ENCODE measurements around the gene PNPLA2.
A peak's percentile ranks its signal among the peaks of the same experiment; 100 is the strongest.

Gene PNPLA2

DNA sequence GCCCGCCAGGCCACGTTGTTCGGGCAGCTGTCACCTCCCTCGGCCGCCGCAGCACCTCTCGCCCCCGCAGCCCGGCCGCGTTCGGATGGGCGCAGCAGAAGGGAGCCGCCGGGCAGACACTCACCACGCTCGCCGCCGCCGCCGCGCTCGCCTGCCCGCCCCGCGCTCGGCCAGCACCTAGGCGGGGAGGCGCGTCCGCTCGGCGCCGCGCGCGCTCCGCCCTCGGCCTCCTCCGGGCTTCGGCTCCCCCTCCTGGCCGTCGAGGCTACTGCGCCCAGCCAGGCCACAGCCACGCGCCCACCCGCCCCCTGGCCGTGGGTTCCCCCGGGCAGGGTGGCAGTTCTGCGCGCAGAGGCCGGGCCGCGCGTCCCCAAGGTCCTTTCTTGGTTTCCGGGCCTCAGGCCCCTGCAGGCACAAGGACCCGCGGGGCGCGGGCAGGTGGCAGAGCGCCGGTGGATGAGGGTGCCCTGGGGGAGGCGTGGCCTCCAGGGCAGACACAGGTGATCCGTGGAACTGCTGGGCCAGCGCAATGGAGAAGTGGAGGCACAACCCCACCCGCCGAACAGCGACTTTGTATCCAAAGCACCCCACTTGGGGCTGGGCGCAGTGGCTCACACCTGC lies 20.5 kb upstream of the PNPLA2 start, which contains the start of gene SLC25A22:
Gene SLC25A22 (minus strand): TSS at position 189 of the 621 bp plus-strand sequence. CDS start 3,275 bp downstream, outside the sequence.
- DNase-seq (ENCODE audit: low read depth) = no peak

DNA sequence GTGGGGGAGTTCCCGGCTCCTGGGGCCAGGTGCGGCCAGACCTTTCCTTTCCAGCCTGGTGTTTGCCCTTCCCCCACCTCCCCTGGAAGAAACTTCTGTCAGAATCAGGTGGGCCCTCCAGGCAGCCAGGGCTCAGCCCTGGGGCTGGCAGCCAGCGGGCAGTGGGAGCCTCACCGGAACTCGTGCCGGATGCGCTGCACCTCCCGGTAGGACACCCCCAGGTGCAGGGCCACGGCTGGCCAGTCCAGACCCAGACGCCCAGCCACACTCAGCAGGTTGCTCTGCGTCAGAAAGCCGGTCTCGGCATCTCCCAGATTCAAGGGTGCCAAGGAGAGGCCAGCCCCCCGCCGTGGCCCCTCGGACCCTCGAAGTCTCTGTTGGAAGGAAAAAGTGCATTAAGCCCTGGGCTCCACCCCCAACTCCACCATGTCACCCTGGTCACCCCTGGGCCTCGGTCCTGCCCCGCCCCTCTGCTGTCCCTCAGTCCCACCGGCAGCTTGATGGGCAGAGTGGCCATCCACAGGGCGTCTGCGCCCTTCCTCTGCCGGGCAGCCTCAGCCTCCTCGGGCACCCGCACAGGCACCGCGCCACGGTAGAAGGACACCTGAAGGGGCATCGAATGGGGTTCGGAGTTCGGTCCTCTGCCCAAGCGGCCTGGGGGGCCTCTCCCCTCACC lies 18.9 kb upstream of the PNPLA2 start:
- DNase-seq (ENCODE audit: low read depth) = no peak

DNA sequence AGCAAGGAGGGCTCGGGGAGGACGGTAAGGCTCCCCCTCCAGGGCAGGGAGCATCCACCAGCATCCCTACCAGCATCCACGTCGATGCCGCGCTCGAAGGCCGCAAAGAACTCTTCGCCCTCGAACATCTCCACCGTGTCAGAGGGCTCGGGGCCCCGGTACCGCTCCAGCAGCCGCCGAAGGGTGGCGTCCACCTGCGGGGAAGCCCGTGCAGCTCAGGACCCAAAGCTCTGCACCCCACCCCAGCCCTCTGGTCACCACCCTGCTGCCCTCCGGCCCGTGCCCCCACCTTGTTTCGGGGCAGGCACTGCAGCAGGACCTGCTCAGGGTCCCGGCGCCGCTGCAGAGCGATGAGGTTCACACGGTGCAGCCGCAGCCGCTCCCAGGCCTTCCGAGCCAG lies 18.2 kb upstream of the PNPLA2 start:
- DNase-seq (ENCODE audit: low read depth) = no peak

DNA sequence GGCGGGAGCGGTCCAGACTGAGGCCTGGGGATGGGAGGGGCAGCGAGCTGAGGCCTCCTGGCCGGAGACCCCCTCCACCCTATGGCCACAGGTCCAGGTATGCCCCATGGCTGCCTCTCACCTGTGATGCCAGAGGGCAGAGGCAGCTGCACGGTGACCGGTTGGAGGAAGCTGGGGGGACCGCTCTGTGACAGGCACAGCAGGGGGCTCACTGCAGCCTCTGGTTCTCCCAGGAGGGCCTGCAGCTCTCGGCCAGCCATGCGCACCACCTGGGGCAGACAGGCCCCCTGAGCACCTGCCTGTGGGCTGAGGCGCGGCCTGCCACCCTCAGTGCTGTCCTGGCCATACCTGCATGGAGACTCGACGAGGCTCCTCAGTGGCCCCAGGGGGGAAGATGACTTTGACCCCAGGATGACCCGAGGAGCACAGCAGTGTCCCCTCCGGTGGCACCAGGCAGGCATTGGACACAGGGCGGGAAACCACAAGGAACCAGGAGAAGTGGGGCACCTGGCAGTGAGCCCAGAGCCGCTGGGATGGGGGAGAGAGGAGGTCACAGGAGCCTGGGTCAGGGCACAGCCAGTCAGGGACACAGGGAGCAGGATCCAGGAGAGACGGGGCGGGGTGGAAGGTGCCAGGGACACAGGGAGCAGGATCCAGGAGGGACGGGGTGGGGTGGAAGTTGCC lies 17.5 kb upstream of the PNPLA2 start:
- no peak for DNase-seq (ENCODE audit: low read depth)

DNA sequence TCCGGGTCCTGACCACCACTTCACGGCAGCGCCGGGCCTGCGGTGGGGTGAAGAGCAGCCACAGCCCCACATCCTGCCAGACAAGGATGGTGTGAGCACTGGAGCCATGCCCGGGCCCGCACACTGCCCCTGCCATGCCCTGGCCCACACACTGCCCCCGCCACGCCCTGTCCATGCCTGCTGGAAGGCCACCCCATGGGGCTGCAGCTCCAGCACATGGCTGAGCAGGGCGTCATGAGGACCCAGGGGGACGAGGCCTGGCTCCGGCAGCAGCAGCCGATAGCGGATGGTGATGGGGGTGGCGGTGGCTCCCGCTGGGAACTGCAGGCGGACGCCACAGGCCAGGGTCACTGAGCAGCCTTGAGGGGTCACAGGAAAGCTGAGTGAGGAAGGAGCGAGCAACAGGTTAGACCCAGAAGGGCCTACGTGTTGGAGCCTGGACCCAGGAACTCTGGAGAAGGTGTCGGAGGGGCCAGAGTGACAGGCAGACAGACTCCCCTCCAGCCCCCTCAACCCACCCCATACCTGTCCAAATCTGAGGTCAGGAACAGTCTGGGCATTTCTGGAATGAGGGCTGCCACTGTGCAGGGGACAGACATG lies 16.6 kb upstream of the PNPLA2 start:
- DNase-seq (ENCODE audit: low read depth) = no peak

DNA sequence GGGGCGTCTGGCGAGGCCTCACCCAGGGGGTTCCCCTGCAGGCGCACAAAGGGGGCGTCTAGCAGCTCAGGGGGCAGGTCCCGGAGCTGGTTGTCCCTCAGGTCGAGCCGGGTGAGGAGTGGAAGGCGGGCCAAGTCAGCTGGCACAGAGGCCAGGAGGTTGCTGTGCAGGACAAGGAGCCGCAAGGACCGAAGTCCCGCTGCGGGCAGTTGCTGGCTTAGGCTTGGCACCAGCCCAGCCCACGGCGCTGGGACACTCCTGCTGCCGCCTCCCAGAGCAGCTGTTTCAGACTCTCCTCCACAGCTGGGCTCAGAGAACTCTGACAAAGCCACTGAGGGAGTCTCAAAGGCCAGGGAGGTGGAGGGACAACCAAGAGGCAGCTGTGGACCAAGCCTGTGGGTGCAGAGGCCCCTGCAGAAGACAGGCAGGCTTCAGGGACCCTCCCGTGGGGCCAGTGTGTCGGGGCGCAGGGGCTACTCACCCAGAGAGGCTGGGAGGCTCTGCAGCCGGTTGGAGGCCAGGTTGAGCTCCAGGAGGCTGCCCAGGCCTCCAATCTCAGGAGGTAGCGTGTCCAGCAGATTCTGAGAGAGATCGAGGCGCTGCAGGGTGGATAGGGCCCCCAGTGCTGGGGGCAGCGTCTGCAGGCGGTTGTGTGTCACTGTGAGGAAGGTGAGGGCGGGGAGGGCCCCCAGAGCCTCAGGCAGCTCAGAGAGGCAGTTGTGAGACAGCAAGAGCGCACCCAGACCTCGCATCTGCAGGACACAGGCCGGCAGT lies 15.8 kb upstream of the PNPLA2 start:
- no peak for DNase-seq (ENCODE audit: low read depth)

DNA sequence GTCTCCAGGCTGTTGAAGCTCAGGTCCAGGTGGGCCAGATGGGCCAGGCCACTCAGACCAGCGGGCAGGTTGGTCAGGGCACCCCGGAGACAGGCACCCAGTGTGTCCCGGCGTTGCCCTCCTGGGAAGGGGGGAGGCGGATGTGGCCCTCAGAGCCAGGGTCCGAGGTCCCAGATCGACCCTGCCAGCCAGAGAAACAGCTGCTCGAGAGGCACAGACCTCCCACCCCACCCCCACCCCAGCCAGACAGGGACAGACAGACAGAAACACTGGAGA lies 15.3 kb upstream of the PNPLA2 start:
- DNase-seq (ENCODE audit: low read depth) = no peak

DNA sequence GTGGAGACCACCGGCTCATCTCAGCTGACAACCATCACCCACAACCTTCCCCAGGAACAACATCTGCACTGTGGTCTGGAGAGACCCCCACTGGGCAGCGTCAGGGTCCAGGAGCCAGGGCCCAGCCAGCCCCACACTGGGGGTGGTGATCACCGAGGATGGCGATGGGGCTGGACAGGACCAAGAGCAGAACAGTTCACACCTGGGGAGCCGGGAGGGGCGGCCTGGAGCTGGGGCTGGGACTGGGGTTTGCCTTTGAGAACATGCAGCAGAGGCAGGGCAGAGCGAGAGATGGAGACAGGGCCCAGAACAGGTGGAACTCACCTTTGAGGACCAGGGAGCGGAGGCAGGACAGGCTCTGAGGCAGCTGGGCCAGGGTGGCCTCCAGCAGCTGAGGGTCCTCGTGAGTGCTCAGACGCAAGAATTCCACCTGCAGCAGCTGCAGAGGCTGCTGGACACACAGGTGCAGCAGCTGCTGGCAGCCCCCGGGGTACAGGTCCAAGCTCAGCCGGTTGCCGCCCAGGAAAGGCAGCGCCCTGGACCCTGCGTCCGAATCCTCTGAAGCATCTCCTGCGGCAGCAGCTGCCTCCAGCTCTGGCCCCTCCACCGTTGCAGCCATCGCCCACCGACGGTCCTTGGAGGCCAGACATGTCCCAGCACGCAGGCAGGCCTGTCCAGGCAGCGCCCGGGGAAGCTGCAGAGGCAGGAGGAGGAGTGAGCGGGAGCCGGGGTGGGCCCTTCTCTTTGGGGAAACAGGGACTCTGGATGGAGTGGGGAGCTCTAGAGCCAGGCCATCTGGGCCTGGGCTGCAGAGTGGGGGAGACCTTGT lies 14.7 kb upstream of the PNPLA2 start:
- no peak for DNase-seq (ENCODE audit: low read depth)

DNA sequence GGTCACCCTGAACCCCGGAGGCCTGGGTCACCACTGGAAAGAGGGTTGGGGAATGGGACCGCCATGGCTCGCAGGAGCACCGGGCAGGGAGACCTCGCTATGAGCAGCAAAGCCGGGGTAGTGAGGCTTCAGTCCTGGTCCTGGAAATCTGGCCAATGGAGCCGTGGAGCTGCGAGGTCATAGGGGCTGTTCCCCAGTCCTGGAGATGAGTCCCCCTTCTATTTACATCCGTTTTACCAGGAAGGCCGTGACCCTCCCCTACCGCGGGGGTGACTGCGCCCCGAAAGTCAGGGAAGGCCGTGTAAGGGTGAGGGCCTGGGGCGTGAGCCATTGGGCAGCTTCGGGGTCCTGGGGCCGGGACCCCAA lies 14.1 kb upstream of the PNPLA2 start:
- no peak for DNase-seq (ENCODE audit: low read depth)

DNA sequence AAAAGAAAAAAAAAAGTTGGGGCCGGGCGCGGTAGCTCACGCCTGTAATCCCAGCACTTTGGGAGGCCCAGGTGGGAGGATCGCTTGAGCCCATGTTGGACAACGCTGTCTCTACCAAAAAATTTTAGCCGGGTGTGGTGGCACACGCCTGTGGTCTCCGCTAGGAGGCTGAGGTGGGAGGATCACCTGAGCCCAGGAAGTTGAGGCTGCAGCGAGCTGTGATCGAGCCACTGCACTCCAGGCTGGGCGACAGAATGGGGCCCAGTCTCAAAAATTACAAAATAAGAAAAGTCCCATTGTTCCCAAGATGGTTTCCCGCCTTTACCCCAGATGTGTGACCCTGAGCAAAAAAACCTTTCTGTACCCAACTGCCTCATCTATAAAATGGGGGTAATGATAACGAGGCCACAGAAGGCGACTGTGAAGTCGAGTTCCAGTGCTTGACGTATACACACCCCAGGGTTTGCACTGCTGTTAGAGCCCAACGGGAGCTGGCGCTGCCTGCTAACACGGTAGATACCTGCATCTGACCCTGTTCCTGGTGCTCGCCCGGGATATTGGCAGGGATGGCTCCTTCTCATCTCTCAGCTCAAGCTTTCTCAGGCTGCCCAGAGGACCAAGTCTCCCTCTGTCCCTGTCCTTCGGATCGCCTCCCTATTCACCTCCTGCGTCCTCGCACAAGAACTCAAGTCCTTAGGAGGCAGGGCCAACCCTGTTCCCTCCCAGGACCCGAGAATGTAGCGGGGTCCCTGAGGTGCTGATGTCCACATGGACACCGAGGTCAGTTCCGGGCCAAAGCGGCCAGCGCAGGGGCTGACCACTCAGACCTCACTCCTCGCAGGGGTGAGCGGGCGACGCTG lies 10.1 kb upstream of the PNPLA2 start:
- DNase-seq (ENCODE audit: low read depth) = no peak

DNA sequence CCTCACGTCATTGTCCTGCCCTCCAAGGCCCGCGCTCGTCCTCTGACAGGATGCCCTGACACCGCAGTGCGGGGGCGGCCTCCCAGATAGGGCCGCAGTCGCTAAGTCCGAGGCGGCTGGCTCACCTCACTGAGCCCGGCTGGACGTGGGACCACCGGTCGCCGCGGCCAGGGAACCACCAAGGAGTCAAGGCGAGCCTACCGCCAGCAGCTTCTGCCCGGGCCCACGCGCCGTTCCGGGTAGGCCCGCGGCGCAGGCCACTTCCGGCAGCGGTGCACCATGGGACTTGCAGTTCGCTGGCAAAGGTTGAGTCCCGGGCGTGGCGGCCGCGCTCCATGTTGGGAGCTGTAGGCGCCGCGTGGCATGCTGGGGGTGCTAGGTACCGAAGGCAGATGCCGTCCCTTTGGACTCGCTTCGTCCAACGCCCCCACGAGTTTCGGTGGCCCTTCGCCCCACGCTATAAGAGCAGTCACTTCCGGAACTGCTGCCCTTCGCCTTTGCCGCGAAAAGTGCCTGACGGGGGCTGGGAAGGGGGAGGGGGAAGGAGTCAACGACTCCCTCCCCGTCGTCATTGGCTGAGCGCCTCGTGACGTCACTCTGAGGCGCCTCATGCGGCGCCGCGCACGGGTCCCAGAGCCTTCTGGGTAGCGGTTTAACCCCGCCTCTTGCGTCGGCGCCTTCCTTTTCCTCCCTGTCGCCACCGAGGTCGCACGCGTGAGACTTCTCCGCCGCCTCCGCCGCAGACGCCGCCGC lies 9.3 kb upstream of the PNPLA2 start, which contains the start of gene RPLP2:
Gene RPLP2 (plus strand): TSS at position 681 of the 753 bp plus-strand sequence. CDS start 268 bp downstream, outside the sequence.
- DNase-seq (ENCODE audit: low read depth) = peak; percentile 81

DNA sequence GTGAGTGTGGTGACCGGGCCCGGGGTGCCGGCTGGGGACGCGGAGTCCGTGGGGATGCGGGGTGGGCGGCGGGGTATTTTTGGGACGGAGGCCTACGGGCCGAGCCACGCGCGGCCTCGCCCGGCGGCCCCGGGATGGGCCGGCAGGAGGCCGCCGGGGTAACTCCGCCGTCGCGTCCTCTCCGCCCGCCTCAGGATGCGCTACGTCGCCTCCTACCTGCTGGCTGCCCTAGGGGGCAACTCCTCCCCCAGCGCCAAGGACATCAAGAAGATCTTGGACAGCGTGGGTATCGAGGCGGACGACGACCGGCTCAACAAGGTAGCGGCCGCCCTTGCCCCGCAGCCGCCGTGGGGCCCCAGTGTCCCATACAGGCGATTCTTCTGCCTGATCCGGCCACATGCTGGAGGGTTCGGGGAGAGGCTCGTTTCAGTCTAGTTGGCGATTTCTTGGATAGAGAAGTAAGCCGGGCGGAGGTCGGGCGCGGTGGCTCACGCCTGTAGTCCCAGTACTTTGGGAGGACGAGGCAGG lies 8.6 kb upstream of the PNPLA2 start:
- DNase-seq (ENCODE audit: low read depth) = no peak

DNA sequence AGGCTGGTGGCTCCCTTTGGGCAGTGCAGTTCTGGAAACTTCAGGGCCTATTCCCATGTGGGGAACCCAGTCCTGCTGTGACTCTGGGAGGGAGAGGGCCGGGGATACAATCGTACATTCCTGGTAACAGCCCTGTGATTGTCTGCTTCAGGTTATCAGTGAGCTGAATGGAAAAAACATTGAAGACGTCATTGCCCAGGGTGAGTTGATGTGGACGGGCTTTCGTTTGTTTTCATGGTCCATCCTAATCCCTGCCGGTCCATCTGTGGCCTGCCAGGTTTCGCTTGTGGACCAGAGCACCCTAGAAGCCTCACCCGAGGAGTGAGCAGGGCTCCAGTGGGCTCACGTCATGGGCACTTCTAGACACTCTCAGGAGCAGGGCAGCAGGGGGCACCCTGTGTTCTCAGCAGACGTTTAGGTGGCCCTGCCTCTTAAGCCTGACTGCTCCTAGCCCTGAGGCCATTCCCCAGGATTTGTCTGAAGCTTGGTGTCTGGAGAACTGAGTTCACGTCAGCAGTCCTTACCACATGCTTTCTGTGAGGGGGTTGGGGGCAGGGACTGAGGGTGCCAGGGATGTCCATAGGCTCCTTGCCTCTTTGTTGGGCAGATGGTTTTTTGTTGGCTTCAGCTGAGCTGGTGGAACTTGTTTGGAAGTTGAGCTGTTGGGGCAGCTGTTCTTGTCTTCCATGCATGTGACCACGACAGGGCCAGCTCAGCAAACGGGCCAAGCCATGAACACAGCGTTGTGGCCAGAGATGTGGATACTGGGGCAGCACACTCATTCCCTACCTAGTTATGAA lies 7.1 kb upstream of the PNPLA2 start:
- DNase-seq (ENCODE audit: low read depth) = no peak

DNA sequence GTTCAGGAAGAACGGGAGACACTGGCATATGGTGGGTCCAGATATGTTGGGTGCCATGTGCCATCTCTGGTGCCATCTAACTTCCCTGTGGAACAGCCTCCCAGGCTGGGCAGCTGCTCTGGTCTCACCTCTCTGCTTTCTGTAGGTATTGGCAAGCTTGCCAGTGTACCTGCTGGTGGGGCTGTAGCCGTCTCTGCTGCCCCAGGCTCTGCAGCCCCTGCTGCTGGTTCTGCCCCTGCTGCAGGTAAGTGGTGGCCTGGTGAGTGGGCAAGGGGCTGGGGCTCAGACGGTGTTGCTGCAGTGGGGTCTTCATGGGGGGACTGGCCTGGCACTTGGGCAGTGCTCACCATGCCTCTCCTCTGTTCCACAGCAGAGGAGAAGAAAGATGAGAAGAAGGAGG lies 6.3 kb upstream of the PNPLA2 start:
- no peak for DNase-seq (ENCODE audit: low read depth)

DNA sequence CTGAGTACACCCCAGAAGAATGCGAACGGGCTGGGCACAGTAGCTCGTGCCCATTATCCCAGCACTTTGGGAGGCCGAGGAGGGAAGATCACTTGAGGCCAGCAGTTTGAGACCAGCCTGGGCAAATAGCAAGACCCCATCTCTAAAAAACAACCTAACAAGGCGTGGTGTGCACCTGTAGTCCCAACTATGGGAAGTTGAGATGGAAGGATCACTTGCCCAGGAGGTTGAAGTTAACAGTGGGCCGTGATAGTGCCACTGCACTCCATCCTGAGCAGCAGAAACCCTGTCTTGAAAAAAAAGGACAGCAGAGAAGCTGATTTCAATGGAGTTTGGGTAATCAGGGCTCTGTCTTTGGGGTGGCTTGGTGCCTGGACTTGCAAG lies 5.7 kb upstream of the PNPLA2 start:
- DNase-seq (ENCODE audit: low read depth) = no peak

DNA sequence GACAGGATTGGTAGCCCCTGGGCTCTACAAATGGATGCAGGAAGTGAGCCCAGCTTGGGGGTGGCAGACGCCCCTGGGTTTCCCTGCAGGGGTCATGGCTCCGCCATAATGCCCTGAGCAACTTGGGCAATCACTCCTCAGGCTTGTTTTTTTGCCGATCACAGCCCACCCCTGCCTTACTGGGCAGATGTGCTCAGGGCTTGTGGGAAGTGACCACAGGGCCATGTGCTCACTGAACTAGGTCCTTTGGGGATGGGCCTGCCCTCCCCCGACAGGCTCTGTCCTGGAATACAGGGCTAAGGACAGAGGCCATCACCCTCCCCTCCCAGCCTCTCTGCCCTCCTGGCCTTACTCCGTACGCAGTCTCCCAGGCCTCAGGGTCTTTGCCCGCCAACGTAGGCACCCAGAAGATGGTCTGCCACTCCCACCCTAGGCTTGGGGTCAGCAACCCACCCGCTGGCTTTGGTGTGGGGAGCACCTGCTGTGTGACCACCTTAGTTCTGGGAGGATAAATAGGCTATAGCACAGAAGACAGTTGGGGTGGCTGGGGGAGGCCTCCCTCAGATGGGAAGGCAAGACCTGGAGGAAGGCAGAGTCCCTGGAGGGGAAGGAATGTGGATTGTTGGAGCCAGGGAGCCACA lies 5.1 kb upstream of the PNPLA2 start:
- no peak for DNase-seq (ENCODE audit: low read depth)

DNA sequence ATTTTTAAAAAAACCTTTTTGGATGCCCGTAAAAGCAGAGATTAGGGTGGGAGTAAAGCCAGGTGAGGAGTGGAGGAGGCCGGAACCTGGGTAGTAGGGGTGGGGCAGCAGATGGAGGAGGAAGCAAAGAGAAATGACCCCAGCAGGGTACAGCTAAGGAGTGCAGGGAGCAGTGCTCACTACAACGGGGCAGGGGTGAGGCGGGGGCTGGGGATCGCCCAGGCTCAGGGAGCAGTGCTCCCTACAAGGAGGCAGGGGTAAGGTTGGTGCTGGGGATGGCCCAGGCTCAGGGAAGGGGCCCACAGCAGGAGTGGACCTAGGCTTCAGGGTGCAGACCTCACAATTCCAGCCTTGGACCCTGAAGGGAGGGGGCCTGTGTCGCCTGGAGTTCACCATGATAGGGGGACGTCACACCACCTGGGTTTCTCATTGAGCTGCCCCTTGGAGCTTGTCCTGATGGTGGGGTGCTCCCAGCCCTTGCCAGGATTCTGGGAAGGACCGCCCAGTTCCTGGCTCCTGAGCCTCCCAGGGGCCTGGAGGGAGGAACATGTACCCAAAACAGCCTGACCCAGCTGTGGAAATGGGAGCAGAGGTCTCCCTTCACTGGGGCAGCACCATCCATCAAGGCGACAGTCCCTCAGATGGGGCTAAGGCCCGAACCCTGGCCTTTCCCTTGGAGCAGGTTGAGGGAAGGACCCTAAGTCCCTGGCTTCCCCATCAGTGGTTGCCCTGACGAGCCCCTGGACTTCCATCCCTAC lies 2.9 kb upstream of the PNPLA2 start:
- DNase-seq (ENCODE audit: low read depth) = no peak

DNA sequence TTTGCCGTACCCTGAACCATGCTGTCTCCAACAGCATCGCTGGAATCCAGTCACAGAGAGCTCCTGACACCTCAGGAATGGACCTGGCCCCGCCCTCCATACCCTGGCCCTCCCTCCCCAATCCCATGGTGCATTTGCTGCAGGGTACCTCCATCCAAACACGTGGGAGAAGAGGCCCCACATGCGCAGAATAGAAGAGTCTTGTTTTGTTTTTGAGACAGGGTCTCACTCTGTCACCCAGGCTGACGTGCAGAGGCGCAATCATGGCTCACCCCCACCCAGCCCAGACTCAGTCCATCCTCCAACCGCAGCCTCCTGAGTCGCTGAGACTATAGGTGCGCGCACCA lies 2.3 kb upstream of the PNPLA2 start:
- DNase-seq (ENCODE audit: low read depth) = no peak
